ENCODE data around the gene FGFBP1. TPM values are rescaled to one million over a fixed set of nuclear protein-coding genes. Genes with fewer than 3 reads are reported as not detected.
A peak's percentile ranks its signal among the peaks of the same experiment; 100 is the strongest.

The FGFBP1 gene
- total RNA-seq, 1 donor from 2014 or later: 22.9 TPM

DNA sequence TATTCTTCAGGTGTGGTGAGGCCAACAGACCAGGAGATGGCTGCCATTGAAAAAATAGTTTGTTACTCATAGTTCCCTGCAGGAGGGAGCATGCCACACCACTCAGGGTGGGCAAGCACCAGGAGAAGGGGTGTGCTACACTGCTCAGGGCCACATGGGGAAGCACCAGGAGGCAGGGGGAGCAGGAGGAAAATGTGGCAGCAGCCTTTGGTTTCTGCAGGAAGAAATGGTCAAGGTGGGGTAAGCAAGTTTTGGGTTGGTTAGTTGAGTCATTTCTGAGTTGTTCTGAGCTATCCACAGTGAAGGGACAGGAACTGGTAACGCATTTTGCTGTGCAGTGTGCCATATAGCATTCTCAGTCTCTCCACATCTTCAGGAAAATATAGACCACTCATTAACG is 23.8 kb downstream of the FGFBP1 start:
- FAIRE-seq (peak; percentile 7), DNase-seq (ENCODE audit: low read depth) (peak; percentile 69)
- Histone ChIP-seq H3K36me3 (ENCODE audit: control insufficient read depth, insufficient read depth, low read length) (no peaks in the 10 kb centered on the region), H3K4me3 (ENCODE audit: low read depth, low read length) (no peak overlapping the region), H3K27me3 (ENCODE audit: control insufficient read depth, insufficient read depth, low read length) (no peaks in the 10 kb centered on the region)
- TF ChIP-seq, protein P1, sequence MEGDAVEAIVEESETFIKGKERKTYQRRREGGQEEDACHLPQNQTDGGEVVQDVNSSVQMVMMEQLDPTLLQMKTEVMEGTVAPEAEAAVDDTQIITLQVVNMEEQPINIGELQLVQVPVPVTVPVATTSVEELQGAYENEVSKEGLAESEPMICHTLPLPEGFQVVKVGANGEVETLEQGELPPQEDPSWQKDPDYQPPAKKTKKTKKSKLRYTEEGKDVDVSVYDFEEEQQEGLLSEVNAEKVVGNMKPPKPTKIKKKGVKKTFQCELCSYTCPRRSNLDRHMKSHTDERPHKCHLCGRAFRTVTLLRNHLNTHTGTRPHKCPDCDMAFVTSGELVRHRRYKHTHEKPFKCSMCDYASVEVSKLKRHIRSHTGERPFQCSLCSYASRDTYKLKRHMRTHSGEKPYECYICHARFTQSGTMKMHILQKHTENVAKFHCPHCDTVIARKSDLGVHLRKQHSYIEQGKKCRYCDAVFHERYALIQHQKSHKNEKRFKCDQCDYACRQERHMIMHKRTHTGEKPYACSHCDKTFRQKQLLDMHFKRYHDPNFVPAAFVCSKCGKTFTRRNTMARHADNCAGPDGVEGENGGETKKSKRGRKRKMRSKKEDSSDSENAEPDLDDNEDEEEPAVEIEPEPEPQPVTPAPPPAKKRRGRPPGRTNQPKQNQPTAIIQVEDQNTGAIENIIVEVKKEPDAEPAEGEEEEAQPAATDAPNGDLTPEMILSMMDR (IDR thresholded peaks at IDR 0.05; ENCODE audit: insufficient read depth, low read length, severe bottlenecking): no peak

DNA sequence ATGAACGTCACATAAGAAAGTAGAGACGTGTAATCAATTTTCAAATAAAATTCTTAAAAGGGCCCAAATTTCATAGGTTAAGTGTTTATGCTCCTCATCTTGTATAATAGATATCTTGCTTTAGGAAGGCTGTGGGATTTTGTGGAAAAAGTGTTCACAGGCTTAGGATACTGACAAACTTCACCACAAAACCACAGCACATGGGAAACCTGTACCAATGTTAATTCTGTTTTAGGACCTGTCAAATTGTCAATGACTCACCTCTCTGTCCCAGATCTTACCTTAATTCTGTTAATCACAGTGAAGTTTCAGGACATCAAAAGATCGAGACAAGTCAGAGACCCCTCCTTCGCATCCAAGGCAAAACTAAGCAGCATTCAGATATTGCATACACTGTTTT is 24.2 kb downstream of the FGFBP1 start:
- H3K36me3 ChIP-seq (ENCODE audit: control insufficient read depth, insufficient read depth, low read length): no peaks in the 10 kb centered on the region
- DNase-seq (ENCODE audit: low read depth): peak; percentile 93
- no peak overlapping the region for H3K4me3 ChIP-seq (ENCODE audit: low read depth, low read length)
- peak; percentile 76 for FAIRE-seq
- TF ChIP-seq, protein P1 (IDR thresholded peaks at IDR 0.05; ENCODE audit: insufficient read depth, low read length, severe bottlenecking): no peak
- H3K27me3 ChIP-seq (ENCODE audit: control insufficient read depth, insufficient read depth, low read length): no peaks in the 10 kb centered on the region

DNA sequence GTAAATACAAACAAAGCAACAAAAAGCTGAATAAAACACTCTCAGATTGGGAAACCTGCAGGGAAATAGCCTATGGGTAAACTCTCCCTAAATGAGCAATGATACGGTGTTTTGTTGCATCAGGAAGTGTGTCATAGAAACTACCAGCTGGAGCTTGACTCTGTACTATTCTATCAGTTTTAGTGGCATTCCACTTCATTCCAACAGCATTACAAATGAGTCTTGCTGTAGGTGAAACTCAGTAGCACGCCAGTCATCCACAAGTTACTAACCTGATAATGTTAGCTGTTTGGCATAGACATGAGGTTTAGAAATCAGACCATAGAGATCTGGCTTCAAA is 24.9 kb downstream of the FGFBP1 start:
- peak; percentile 97 for FAIRE-seq

DNA sequence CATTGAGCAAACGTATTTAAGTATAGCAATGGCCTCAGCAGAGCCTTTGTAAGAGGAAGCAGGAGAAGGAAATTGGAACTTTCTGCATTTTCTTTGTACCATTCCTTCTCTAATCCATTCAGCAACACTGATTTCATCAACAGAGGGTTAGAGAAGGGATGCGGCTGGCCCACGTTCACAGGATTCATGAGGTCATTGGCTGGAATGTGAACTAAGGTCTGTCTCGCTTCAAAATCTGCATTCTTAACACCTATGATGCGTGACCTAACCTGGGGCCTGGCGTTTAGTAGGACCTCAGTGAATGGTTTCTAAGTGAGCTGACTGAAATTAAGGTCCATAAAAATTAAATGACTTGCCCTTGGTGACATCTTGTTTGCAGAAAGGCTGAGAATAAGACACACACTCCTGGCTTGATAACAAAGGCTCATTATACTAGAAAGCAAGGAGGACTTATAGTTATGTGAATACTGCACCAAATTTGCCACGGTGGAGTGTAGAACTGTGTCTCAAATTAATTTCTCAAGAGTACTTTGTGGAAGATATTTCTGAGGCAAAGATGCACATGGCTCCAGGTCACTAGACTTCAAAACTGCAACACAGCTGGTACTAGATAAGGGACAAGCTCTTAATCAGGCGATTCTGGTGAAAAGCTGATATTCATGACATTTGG is 25.4 kb downstream of the FGFBP1 start:
- DNase-seq (ENCODE audit: low read depth) (no peak), FAIRE-seq (peak; percentile 60)
- Histone ChIP-seq H3K36me3 (ENCODE audit: control insufficient read depth, insufficient read depth, low read length) (no peaks in the 10 kb centered on the region), H3K27me3 (ENCODE audit: control insufficient read depth, insufficient read depth, low read length) (no peaks in the 10 kb centered on the region), H3K4me3 (ENCODE audit: low read depth, low read length) (no peak overlapping the region)
- TF ChIP-seq, protein P1 (IDR thresholded peaks at IDR 0.05; ENCODE audit: insufficient read depth, low read length, severe bottlenecking): no peak

More for the DNA sequence above, 24.9 kb downstream of the FGFBP1 start:
- peak; percentile 100 for DNase-seq (ENCODE audit: low read depth)
- no peaks in the 10 kb centered on the region for H3K27me3 ChIP-seq (ENCODE audit: control insufficient read depth, insufficient read depth, low read length)
- TF ChIP-seq, protein P1 (IDR thresholded peaks at IDR 0.05; ENCODE audit: insufficient read depth, low read length, severe bottlenecking): no peak
- no peaks in the 10 kb centered on the region for H3K36me3 ChIP-seq (ENCODE audit: control insufficient read depth, insufficient read depth, low read length)
- H3K4me3 ChIP-seq (ENCODE audit: low read depth, low read length): no peak overlapping the region

DNA sequence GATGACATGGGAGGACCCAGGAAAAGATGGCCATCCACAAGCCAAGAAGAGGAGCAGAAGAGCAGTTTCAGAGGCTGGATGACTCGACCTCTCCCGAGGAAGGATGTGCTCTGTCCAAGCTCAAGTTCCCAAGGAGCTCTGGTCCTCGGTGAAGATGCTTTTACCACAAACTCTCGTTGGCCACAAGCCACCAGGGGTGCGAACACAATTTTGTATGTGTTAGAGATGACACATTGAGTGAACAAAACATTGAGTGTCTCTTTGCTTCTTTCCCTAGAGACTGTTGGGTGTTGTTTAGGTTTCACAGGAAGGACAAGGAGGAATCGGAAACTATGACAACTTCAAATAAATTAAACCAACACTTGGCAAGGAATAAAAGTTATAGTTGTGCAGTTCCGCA is 26.3 kb downstream of the FGFBP1 start:
- Histone ChIP-seq H3K36me3 (ENCODE audit: control insufficient read depth, insufficient read depth, low read length) (no peaks in the 10 kb centered on the region), H3K27me3 (ENCODE audit: control insufficient read depth, insufficient read depth, low read length) (no peaks in the 10 kb centered on the region), H3K4me3 (ENCODE audit: low read depth, low read length) (no peak overlapping the region)
- FAIRE-seq (no peak), DNase-seq (ENCODE audit: low read depth) (no peak)
- TF ChIP-seq, protein P1 (IDR thresholded peaks at IDR 0.05; ENCODE audit: insufficient read depth, low read length, severe bottlenecking): no peak

All from bronchial epithelial cell (primary cell).